Measurements from ENCODE around the gene TGM6. TPM values are rescaled to one million over a fixed set of nuclear protein-coding genes. Genes with fewer than 3 reads are reported as not detected.
A peak's percentile ranks its signal among the peaks of the same experiment; 100 is the strongest.

The TGM6 gene
- total RNA-seq (2014; rRNA removed; shearing (Covaris generic)) = not detected in 2 replicates

DNA sequence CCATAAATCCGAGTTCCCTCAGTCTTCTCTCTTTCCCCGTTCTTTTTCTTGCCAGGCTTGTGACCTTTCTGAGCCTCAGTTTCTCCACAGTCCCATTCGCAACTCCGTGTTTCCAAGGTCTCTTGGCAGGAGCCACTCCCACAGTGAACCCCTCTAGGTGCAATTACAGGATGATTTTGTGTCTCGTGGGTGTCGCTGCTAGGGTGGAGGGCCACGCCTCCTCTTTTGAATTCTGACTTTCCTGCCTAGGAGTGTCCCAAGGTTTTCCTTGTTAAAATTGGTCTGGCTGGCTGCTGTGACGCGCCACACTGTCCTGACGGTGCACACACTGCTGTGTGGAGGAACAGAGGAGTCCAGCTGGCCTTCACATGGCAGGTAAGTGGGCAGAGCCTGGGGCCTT, at the start of gene TGM6:
TGM6 (plus strand) TSS at position 301 of the 400 bp plus-strand sequence; CDS start at position 369, 68 bp downstream.
- no peak for DNase-seq (ENCODE audit: low read depth)

- DNase-seq (ENCODE audit: low read depth) = no peak
These were observed 49.6 kb upstream of the TGM6 start for GRCh38 chr20:2331106-2331505.

GRCh38 chr20:2331901-2332565, 48.7 kb upstream of the TGM6 start:
- DNase-seq (ENCODE audit: low read depth) = no peak

DNA sequence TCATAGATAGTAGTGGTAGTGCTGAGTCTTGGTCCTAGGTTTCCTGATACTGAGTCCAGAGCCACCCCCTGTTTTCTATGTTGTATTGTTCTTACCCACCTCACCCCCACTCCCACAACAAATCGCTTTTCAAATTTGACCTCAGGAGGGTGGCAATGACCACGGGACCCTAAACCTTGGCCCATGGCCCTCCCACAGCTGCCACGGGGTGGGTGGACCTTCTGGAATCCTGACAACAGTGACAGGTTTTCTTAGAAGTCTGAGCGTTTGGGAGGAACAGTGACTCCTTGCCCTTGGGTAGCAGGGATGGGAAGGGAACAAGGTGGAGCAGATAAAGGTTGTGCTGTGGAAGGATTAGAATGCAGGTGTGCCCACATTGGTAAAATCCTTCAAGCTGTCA, 48.0 kb upstream of the TGM6 start:
- no peak for DNase-seq (ENCODE audit: low read depth)

GRCh38 chr20:2333821-2334220, 46.9 kb upstream of the TGM6 start:
- no peak for DNase-seq (ENCODE audit: low read depth)

DNA sequence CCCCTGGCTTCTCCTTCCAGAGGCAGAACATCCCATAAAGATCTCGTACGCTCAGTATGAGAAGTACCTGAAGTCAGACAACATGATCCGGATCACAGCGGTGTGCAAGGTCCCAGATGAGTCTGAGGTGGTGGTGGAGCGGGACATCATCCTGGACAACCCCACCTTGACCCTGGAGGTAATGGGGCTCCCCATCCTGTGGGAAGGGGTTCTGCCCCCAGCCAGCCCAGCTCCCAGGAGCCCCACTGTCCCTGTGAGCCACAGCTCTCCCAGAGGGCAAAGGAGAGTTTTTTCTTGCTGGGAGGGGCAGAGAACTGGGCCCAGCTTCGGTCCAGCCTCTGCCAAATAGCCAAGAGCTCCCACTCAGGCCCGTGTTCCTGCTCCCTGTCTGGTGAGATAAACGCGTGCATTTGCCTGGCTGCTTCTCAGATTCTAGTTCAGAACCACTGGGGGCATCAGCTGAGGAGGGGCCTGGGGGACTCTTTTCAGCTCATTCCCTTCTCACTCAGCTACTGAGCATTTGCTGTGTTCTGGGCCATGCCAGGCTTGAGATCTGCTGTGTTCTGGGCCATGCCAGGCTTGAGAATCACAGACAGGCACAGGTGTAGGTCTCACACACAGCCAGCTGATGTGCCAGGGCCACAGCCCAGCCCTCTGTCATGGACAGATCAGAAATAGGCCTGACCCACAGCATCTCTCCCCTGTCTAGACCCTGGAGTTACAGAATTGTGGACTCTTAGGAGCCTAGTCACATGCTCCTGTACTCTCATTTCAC, 45.4 kb upstream of the TGM6 start:
- no peak for DNase-seq (ENCODE audit: low read depth)

DNA sequence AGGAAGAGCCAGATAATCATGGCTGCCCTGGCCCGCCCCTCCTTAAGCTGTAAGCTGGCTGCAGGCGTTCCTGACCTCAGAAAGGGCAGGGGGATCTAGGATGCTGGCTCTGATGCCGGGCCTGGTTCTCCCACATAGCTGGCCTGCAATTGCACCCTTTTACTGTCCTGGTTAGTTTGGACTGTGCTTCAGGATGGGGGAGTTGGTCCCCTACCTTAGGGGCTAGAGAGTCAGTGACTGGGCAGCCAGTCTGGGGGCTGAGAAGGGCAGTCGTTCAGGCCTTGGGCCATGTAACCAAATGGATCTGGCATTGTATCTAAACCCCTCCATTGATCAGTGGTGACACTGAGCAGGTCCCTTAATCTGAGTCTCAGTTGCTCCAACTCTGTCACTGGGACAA, 44.2 kb upstream of the TGM6 start:
- DNase-seq (ENCODE audit: low read depth) = no peak

GRCh38 chr20:2337142-2337541, 43.6 kb upstream of the TGM6 start:
- no peak for DNase-seq (ENCODE audit: low read depth)

GRCh38 chr20:2338411-2339066, 42.2 kb upstream of the TGM6 start:
- no peak for DNase-seq (ENCODE audit: low read depth)

GRCh38 chr20:2340136-2340535, 40.6 kb upstream of the TGM6 start:
- DNase-seq (ENCODE audit: low read depth) = no peak

DNA sequence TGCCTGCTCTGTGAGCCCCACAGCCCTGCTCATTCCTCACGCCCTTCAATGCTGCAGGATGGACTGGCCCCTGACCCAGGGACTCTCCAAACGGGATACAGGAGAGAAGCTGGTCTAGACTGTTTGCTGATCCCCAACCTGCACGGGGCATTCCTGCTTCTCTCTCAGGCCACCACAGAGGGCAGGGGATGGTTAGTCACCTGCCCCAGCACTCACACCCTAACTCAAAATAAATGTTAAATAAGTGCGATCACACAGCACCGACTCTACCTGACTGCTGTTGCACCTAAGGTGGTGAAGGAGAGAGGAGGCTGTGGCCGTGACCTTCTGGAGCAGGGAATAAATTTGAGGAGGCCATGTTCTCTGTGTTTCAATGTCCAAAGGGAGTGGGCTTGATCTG, 39.9 kb upstream of the TGM6 start:
- no peak for DNase-seq (ENCODE audit: low read depth)

- DNase-seq (ENCODE audit: low read depth) = no peak
These were observed 39.4 kb upstream of the TGM6 start for GRCh38 chr20:2341336-2341735.

GRCh38 chr20:2342243-2342642, 38.5 kb upstream of the TGM6 start:
- no peak for DNase-seq (ENCODE audit: low read depth)

- no peak for DNase-seq (ENCODE audit: low read depth)
These were observed 34.5 kb upstream of the TGM6 start for GRCh38 chr20:2346188-2346587.

DNA sequence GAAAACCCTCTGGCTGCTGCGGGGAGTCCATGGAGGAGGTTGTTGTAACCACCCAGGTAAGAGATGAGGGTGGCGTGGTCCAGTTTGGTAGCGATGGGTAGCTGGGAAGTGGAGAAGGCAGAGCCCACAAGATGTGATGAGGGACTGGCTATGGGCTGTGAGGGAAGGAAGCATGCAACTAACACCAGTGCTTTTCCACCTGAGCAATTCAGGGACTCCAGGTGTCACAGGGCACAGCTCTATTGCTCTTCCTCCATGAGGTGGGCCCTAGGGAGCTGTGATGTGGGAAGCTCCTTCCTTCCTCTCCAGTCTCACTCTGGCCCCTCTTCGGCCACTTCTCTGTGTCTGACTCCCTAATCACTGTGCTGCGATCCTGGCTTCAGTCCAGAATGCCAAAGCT, 32.4 kb upstream of the TGM6 start:
- DNase-seq (ENCODE audit: low read depth) = no peak

DNA sequence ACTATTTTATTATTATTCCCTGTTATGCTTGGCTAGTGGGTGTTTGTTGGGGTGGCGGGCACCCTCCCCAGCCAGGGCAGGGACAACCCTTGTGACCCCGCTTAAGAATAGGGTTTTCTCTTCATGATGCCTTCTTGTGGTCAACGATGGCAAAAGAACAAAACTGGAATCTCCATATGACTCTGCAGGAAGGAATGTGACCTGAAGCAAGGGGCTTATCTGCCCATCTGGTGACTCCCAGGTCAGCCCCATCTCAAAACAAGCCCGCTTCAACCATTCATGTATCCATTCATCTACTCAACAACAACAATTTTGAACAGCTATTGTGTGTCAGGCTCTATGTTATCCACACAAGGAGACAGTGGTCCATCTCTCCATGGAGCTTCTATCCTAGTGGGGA, 30.9 kb upstream of the TGM6 start:
- DNase-seq (ENCODE audit: low read depth) = peak; percentile 90

DNA sequence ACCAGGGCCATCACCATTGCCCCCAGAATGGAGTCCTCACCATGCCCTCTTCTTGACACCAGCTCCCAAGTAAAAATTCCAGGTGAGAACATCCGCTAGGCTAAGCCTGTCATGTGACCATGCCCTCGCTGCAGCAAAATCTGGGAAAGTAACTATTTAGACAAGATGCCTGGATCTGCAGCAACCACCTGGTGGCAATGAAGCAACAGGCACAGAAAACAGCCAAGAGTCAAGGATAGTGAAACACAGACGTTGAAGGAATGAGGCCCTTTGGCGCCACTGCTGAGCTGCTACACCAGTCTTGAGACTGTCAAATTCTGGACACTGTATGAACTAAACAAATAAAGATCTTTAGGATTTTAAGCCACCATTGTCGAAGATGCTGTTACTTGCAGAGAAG, 30.1 kb upstream of the TGM6 start:
- no peak for DNase-seq (ENCODE audit: low read depth)

- DNase-seq (ENCODE audit: low read depth) = no peak
These were observed 27.5 kb upstream of the TGM6 start for GRCh38 chr20:2353231-2353630.

DNA sequence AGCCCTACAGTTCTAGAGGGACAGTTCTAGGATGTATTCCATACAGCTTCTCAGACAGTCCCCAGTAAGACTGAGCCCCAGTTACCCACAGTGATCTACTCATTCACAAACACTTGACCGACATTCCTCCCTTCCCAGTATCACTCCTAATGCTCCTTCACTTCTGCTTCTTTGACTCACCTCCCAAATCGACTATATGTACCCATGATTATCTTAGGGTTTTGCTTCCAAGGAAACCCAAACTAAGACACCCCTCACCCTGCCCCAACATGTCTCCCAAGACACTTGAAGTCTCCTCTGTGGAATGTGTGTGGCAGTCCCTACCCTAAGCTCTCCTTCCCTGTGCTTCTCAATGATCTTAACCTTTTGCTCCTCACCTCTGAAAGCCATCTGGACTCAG, 23.6 kb upstream of the TGM6 start:
- no peak for DNase-seq (ENCODE audit: low read depth)

DNA sequence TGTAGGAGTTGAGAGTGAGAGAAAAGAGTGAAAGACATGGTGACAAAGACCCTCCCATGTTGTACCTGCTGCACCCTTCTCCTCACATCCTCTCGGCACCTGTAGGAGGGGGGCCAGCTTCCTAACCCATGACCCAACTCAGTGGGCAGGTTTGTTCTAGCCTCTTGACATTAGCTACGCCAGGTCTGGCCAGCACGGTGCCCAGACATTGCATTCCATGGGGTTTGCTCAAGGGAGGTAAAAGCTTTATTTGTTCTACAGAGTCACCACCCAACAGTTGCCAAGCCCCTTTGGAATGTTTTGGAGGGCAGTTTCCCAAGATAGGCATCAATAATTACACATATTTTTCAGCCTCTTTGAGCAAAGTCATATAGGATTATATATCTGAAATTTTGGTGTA, 22.7 kb upstream of the TGM6 start:
- DNase-seq (ENCODE audit: low read depth) = peak; percentile 51

DNA sequence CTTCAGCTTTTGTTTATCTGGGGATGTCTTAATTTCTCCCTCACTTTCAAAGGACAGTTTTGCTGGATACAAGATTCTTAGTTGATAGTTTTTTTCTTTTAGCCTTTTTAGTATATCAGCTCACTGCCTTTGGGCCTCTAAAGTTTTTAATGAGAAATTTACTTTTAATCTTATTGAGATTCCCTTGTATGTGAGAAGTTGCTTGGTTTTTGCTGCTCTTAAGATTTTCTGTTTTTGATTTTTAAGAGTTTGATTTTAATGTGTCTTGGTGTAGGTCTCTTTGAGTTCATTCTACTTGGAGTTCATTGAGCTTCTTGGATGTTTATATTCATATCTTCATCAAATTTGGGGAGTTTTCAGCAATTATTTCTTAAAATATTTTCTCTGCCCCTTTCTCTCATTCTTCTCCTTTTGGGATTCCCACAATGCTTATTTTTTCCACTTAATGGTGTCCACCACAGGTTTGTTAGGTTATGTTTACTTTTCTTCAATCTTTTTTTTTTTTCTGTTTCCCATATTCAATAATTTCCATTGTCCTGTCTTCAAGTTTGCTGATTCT, 19.6 kb upstream of the TGM6 start:
- DNase-seq (ENCODE audit: low read depth) = no peak

DNA sequence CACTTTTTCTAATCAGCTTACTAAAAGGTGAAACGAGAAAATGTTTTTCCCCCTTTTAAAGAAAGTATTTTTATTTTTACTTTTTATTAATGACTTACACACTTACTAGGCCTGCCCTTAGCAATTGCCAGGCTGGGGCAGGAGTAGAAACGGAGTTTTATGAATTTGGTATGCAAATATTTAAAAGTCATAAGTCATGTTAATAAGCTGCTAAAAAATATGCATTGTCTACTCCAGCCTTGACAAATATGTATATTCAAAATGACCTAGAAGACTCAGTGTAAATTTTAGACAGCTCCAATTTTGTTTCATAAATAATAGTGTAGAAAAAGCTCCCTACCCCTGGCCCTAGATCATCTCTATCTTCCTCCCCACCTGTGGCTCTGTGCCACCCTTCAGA, 17.5 kb upstream of the TGM6 start:
- DNase-seq (ENCODE audit: low read depth) = no peak

GRCh38 chr20:2363587-2363986, 17.1 kb upstream of the TGM6 start:
- DNase-seq (ENCODE audit: low read depth) = no peak
